ENCODE data around the gene STAG3.
A peak's percentile ranks its signal among the peaks of the same experiment; 100 is the strongest.

The STAG3 gene

GRCh38 chr7:100170101-100170897, 7.4 kb upstream of the STAG3 start:
- TF ChIP-seq, protein P1, sequence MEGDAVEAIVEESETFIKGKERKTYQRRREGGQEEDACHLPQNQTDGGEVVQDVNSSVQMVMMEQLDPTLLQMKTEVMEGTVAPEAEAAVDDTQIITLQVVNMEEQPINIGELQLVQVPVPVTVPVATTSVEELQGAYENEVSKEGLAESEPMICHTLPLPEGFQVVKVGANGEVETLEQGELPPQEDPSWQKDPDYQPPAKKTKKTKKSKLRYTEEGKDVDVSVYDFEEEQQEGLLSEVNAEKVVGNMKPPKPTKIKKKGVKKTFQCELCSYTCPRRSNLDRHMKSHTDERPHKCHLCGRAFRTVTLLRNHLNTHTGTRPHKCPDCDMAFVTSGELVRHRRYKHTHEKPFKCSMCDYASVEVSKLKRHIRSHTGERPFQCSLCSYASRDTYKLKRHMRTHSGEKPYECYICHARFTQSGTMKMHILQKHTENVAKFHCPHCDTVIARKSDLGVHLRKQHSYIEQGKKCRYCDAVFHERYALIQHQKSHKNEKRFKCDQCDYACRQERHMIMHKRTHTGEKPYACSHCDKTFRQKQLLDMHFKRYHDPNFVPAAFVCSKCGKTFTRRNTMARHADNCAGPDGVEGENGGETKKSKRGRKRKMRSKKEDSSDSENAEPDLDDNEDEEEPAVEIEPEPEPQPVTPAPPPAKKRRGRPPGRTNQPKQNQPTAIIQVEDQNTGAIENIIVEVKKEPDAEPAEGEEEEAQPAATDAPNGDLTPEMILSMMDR (IDR thresholded peaks at IDR 0.05; ENCODE audit: insufficient read depth, low read length, poor library complexity, severe bottlenecking), result no peak

DNA sequence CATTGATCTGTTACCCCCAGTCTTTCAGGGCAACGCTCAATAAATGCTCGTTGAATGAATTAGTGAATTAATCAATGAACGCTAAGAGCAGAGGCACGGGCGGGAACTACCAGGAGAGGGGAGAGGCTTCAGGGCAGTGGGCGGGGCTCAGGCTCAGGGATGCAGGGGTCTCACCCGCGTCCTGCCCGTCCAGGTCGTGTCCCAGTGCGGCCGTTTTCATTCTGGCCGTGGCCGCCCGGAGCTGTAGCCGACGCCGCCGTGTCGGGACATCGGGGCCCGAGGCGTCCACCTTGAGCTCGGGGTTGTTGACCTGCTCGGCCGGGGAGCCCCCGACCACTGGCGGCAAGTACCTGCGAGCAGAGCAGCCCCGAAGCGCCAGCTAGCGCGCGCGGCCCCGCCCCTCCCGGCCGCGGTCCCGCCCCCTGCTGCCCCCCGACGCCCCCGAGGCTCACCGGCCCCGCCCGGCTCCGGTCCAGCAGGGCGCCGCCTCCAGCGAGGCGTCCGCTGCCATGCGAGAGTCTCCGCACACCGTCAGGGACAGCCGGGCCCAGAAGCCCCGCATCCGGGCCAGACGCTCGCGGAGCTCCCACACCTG, 6.5 kb upstream of the STAG3 start:
- peak overlapping the region; percentile 37 for H3K4me3 ChIP-seq (replicated peaks; ENCODE audit: low read depth, low read length)

More at GRCh38 chr7:100170101-100170897, 7.4 kb upstream of the STAG3 start:
- no peak for DNase-seq (ENCODE audit: extremely low read depth, insufficient read length)
- Histone ChIP-seq H3K27me3 (replicated peaks; ENCODE audit: control insufficient read depth, insufficient read depth, low read length) (peaks cover 1% of the 10 kb centered on the region), H3K36me3 (ENCODE audit: control insufficient read depth, insufficient read depth, low read length) (no peaks in the 10 kb centered on the region), H3K4me3 (replicated peaks; ENCODE audit: low read depth, low read length) (no peak overlapping the region)

DNA sequence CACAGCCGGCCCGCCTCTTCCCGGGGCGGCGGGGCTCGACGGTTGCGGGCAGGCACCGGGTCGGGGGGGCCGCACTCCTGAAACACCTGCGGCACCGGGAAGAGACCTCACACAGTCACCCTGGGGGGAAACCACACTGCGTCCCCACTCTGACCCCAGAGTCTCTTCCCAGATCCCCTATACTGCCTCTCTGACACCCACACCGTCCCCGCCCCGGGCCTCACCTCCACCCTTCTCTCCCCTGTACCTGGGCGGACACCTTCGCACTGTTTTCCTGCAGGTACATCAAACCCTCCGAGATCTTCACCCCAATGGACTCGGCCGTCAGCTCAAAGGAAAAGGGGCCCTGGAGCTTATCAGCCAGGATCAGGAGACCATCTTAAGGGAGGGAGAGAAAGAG, 5.9 kb upstream of the STAG3 start:
- Histone ChIP-seq H3K36me3 (ENCODE audit: control insufficient read depth, insufficient read depth, low read length) (no peaks in the 10 kb centered on the region), H3K27me3 (replicated peaks; ENCODE audit: control insufficient read depth, insufficient read depth, low read length) (peaks cover 1% of the 10 kb centered on the region), H3K4me3 (replicated peaks; ENCODE audit: low read depth, low read length) (peak overlapping the region; percentile 37; the same call in 1 of the 2 replicates)
- TF ChIP-seq, protein P1 (IDR thresholded peaks at IDR 0.05; ENCODE audit: insufficient read depth, low read length, poor library complexity, severe bottlenecking), result no peak
- no peak for DNase-seq (ENCODE audit: extremely low read depth, insufficient read length)

More for the DNA sequence above, 6.5 kb upstream of the STAG3 start:
- TF ChIP-seq, protein P1 (IDR thresholded peaks at IDR 0.05; ENCODE audit: insufficient read depth, low read length, poor library complexity, severe bottlenecking), result no peak
- Histone ChIP-seq H3K36me3 (ENCODE audit: control insufficient read depth, insufficient read depth, low read length) (no peaks in the 10 kb centered on the region), H3K27me3 (replicated peaks; ENCODE audit: control insufficient read depth, insufficient read depth, low read length) (peaks cover 1% of the 10 kb centered on the region)
- DNase-seq (ENCODE audit: extremely low read depth, insufficient read length), result no peak

- TF ChIP-seq, protein P1 (IDR thresholded peaks at IDR 0.05; ENCODE audit: insufficient read depth, low read length, poor library complexity, severe bottlenecking), result no peak
- no peak overlapping the region for H3K4me3 ChIP-seq (replicated peaks; ENCODE audit: low read depth, low read length)
- H3K27me3 ChIP-seq (replicated peaks; ENCODE audit: control insufficient read depth, insufficient read depth, low read length), result no peaks in the 10 kb centered on the region; the same call in 1 of the 2 replicates
- DNase-seq (ENCODE audit: extremely low read depth, insufficient read length), result no peak
- no peaks in the 10 kb centered on the region for H3K36me3 ChIP-seq (ENCODE audit: control insufficient read depth, insufficient read depth, low read length)
Observed at GRCh38 chr7:100173806-100174495, 3.8 kb upstream of the STAG3 start.

DNA sequence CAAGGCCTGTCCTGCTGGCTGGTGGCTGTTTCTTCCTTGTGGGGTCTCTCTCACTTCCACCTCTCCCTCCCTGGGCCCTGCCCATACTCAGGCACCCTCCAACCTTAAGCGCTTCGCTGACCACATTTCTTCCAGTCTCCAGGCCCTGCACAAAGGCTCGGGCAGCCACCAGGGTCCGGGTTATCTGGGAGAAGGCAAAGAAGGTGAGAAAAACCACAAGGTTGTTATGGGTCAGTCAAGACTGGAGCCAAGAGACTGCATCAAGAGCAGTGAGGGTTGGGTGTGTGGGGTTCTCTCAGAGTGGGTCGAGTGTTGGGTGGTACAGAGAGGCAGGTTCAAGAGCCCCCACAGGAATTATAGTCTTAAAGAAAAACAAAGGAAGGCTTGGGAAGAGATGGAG, 3.1 kb upstream of the STAG3 start:
- no peak overlapping the region for H3K4me3 ChIP-seq (replicated peaks; ENCODE audit: low read depth, low read length)
- DNase-seq (ENCODE audit: extremely low read depth, insufficient read length), result no peak
- H3K36me3 ChIP-seq (ENCODE audit: control insufficient read depth, insufficient read depth, low read length), result no peaks in the 10 kb centered on the region
- no peaks in the 10 kb centered on the region; the same call in 1 of the 2 replicates for H3K27me3 ChIP-seq (replicated peaks; ENCODE audit: control insufficient read depth, insufficient read depth, low read length)
- TF ChIP-seq, protein P1 (IDR thresholded peaks at IDR 0.05; ENCODE audit: insufficient read depth, low read length, poor library complexity, severe bottlenecking), result no peak

All from GM06990 (cell line).